Keratinocyte (primary cell): Measurements from ENCODE around the gene KIF25. TPM values are rescaled to one million over a fixed set of nuclear protein-coding genes. Genes with fewer than 3 reads are reported as not detected.

Source experiments
- DNase-seq: peaks from one replicate; pipeline ENCODE4 v3.0.0-alpha.2; 2011; ENCODE audit warnings: low read depth, missing footprints, low spot score
- FAIRE-seq: peaks from 2 replicates; lab custom pipeline; 2011; peaks lifted over from hg19 to GRCh38; lab: Jason Lieb, UNC
- H2AFZ ChIP-seq: 2 replicates; pipeline ENCODE4 v1.6.0; 2012; ENCODE audit warnings: low read length, control low read depth, inconsistent platforms; ENCODE audit not compliant: control insufficient read depth
- H3K27ac ChIP-seq: 2 replicates; pipeline ENCODE4 v1.5.1; 2011; ENCODE audit warnings: low read length; ENCODE audit not compliant: control insufficient read depth, insufficient read depth
- H3K27me3 ChIP-seq: 3 replicates; pipeline ENCODE4 v1.6.0; 2011; ENCODE audit warnings: low read length; ENCODE audit not compliant: control insufficient read depth, insufficient read depth; ENCODE audit errors: extremely low read depth
- H3K36me3 ChIP-seq, 2 experiments: 2 replicates in 1 of 2; 3 replicates in 1 of 2; pipeline ENCODE4 v1.5.1; 2011; ENCODE audit warnings: low read length in 2 of 2, mild to moderate bottlenecking in 1 of 2; ENCODE audit not compliant: control insufficient read depth in 2 of 2, insufficient read depth in 2 of 2; ENCODE audit errors: extremely low read depth in 1 of 2
- H3K4me1 ChIP-seq: 3 replicates; pipeline ENCODE4 v1.5.1; 2011; ENCODE audit warnings: low read length; ENCODE audit not compliant: control insufficient read depth, insufficient read depth; ENCODE audit errors: extremely low read depth
- H3K4me2 ChIP-seq: 3 replicates; pipeline ENCODE4 v1.6.0; 2011; ENCODE audit warnings: low read depth, low read length; ENCODE audit not compliant: control insufficient read depth, insufficient read depth; ENCODE audit errors: extremely low read depth
- H3K4me3 ChIP-seq, 3 experiments: fragments of 200-600 bp in 1 of 3; sonication (generic) in 1 of 3; 2 replicates in 2 of 3; 3 replicates in 1 of 3; pipeline ENCODE4 v1.5.1; 2011 to 2016; ENCODE audit warnings: low read length in 3 of 3, mild to moderate bottlenecking in 3 of 3, control low read depth in 2 of 3, inconsistent platforms in 1 of 3, low read depth in 1 of 3, mixed read lengths in 1 of 3, mixed run types in 1 of 3, moderate library complexity in 1 of 3; ENCODE audit not compliant: control insufficient read depth in 2 of 3, insufficient read depth in 2 of 3; ENCODE audit errors: extremely low read depth in 1 of 3
- H3K79me2 ChIP-seq: 2 replicates; pipeline ENCODE4 v1.6.0; 2012; ENCODE audit warnings: low read length; ENCODE audit not compliant: control insufficient read depth, insufficient read depth
- H3K9ac ChIP-seq: 3 replicates; pipeline ENCODE4 v1.6.0; 2011; ENCODE audit warnings: low read length; ENCODE audit not compliant: control insufficient read depth, insufficient read depth; ENCODE audit errors: extremely low read depth
- H3K9me1 ChIP-seq: 3 replicates; pipeline ENCODE4 v1.6.0; 2011; ENCODE audit warnings: low read length; ENCODE audit not compliant: control insufficient read depth, insufficient read depth; ENCODE audit errors: extremely low read depth
- H3K9me3 ChIP-seq: 2 replicates; pipeline ENCODE4 v1.5.1; 2012; ENCODE audit warnings: low read depth, low read length; ENCODE audit not compliant: control insufficient read depth
- H4K20me1 ChIP-seq: 3 replicates; pipeline ENCODE4 v1.6.0; 2011; ENCODE audit warnings: low read length; ENCODE audit not compliant: control insufficient read depth, insufficient read depth; ENCODE audit errors: extremely low read depth
- EZH2 ChIP-seq: IDR thresholded peaks from one replicate; pipeline ENCODE4 v1.6.1; 2012; ENCODE audit warnings: inconsistent platforms, mild to moderate bottlenecking, low read length, moderate library complexity
- dilution Hi-C: fragments of 300-500 bp; cut with MboI; formaldehyde crosslinking; loops from one replicate; pipeline ENCODE4 v1.7.0; 2020; ENCODE audit warnings: low sequenced_read_pairs; ENCODE audit not compliant: extremely low pct_ligation_motif_present
- polyA plus RNA-seq, 5 experiments: library from polyadenylated mRNA; depleted of rRNA in 3 of 5; stranded (reverse) in 3 of 5; stranded (forward) in 1 of 5; unstranded in 1 of 5; fragments of >200 nt; gene quantifications; 1 replicate in 1 of 5; 2 replicates in 3 of 5; 3 replicates in 1 of 5; pipeline versions ENCODE4 v1.2.1 to v1.2.3, GENCODE V29; 2011 to 2012; ENCODE audit warnings: missing spikeins in 2 of 5, low read depth in 1 of 5, low replicate concordance in 1 of 5
- TF ChIP-seq, protein P1 (sequence below), 3 experiments: IDR thresholded peaks in 1 of 3; conservative IDR thresholded peaks in 1 of 3; optimal IDR thresholded peaks in 1 of 3; 2 replicates in 2 of 3; 3 replicates in 1 of 3; pipeline versions ENCODE3 to v1.5.1; 2011; ENCODE audit warnings: low read length in 3 of 3, mild to moderate bottlenecking in 3 of 3, moderate library complexity in 2 of 3, control low read depth in 1 of 3, inconsistent platforms in 1 of 3; ENCODE audit not compliant: insufficient read depth in 2 of 3; ENCODE audit errors: extremely low read depth in 1 of 3

The KIF25 gene
- polyA plus RNA-seq, 1 donor (not counting 4 experiments of a cell fraction or from before 2014, with no cell fraction given) = not detected

DNA sequence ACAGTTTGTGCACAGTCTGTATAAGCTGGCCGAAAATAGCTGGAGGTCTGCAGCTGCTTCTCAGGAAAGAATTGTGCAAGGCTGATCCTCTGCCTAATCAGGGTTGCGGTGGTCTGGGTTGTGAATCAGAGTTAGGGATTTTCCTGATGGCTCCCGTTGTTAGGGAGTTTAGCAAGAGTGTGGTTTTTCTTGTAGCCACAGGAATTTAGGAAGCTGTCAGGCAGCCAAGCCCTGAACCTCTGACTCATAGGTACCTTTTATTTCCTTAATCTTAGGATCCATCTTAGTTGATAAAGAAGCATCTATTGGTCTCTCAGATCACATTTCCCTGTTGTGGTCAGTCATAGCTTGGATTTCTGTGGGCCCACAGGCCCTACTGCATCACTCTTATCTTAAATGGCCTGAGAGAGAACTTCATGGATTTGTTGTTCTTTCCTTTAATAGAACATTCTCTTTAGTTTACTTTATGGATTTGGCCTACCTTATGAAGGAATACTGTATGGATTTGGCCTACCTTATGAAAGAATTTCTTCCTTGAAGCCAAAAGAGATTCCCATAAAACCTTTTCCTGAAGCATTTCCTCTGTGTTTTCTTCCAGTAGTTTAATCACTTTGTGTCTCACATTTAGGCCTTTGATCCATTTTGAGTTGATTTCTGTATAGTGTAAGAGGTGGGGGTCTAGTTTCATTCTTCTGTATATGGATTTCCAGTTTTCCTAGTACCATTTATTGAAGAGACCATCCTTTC, 10.3 kb downstream of the KIF25 start:
- Histone ChIP-seq H2AFZ (no peak overlapping the region), H3K9ac (no peak overlapping the region)
- dilution Hi-C loops = no loop called here

DNA sequence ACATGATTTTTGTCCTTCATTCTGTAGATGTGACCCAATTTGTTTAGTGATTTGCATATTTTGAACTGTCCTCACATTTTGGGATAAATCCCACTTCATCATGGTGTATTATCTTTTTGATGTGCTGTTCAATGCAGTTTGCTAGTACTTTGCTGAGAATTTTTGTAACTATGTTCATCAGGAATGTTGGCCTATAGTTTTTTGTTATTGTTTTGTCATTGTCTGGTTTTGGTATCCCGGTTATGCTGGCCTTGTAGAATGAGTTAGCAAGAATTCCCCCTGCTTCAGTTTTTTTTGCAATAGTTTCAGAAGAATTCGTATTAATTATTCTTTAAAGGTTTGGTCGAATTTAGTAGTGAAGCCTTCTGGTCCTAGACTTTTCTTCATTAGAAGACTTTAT, 11.9 kb downstream of the KIF25 start:
- TF ChIP-seq, protein P1, sequence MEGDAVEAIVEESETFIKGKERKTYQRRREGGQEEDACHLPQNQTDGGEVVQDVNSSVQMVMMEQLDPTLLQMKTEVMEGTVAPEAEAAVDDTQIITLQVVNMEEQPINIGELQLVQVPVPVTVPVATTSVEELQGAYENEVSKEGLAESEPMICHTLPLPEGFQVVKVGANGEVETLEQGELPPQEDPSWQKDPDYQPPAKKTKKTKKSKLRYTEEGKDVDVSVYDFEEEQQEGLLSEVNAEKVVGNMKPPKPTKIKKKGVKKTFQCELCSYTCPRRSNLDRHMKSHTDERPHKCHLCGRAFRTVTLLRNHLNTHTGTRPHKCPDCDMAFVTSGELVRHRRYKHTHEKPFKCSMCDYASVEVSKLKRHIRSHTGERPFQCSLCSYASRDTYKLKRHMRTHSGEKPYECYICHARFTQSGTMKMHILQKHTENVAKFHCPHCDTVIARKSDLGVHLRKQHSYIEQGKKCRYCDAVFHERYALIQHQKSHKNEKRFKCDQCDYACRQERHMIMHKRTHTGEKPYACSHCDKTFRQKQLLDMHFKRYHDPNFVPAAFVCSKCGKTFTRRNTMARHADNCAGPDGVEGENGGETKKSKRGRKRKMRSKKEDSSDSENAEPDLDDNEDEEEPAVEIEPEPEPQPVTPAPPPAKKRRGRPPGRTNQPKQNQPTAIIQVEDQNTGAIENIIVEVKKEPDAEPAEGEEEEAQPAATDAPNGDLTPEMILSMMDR (optimal IDR thresholded peaks at IDR 0.05 in 1 of 3, IDR thresholded peaks at IDR 0.05 in 1 of 3, conservative IDR thresholded peaks at IDR 0.05 in 1 of 3; ENCODE audit: extremely low read depth in 1 of 3, insufficient read depth in 2 of 3, low read length in 3 of 3) = no peak
- no peak for TF ChIP-seq EZH2
- Histone ChIP-seq H3K9ac (no peak overlapping the region), H3K4me2 (no peak overlapping the region), H3K9me3 (peaks cover 14% of the 10 kb centered on the region), H3K36me3 (no peaks in the 10 kb centered on the region), H3K4me1 (peaks cover 8% of the 10 kb centered on the region), H3K79me2 (no peaks in the 10 kb centered on the region), H3K27me3 (peaks cover 35% of the 10 kb centered on the region), H2AFZ (no peak overlapping the region), H4K20me1 (no peaks in the 10 kb centered on the region), H3K27ac (no peak overlapping the region), H3K9me1 (no peaks in the 10 kb centered on the region), H3K4me3 (no peak overlapping the region)
- dilution Hi-C loops = no loop called here
- FAIRE-seq = no peak
- DNase-seq = no peak

More for the DNA sequence above, 10.3 kb downstream of the KIF25 start:
- Histone ChIP-seq H3K79me2 (no peaks in the 10 kb centered on the region), H3K9me3 (peaks cover 10% of the 10 kb centered on the region), H3K4me1 (peaks cover 8% of the 10 kb centered on the region), H3K4me2 (peak overlapping the region; percentile 55), H4K20me1 (no peaks in the 10 kb centered on the region), H3K36me3 (no peaks in the 10 kb centered on the region), H3K9me1 (no peaks in the 10 kb centered on the region), H3K27ac (peak overlapping the region; percentile 51), H3K27me3 (peaks cover 40% of the 10 kb centered on the region), H3K4me3 (no peak overlapping the region)
- FAIRE-seq (peak; percentile 96), DNase-seq (peak; percentile 89)
- TF ChIP-seq, protein P1 (optimal IDR thresholded peaks at IDR 0.05 in 1 of 3, IDR thresholded peaks at IDR 0.05 in 1 of 3, conservative IDR thresholded peaks at IDR 0.05 in 1 of 3; ENCODE audit: extremely low read depth in 1 of 3, insufficient read depth in 2 of 3, low read length in 3 of 3) = no peak
- TF ChIP-seq EZH2 = no peak
